Activated CD4-positive, alpha-beta T cell treated with anti-CD3 and anti-CD28 coated beads, Interleukin-10, Interleukin-2, amounts not matched to agents 100 ng/mL and 50 ng/mL, durations not matched to agents 16 hours and 8 hours (primary cell): ENCODE measurements around the gene PIGK.

Source experiments
- DNase-seq: peaks from one replicate; pipeline ENCODE4 v3.0.0-alpha.2; 2020

The PIGK gene

GRCh38 chr1:77089756-77090155, 129.5 kb downstream of the PIGK start:
- DNase-seq = no peak

GRCh38 chr1:77085109-77085508, 134.1 kb downstream of the PIGK start:
- no peak for DNase-seq

GRCh38 chr1:77084457-77084856, 134.8 kb downstream of the PIGK start:
- no peak for DNase-seq

- no peak for DNase-seq
Observed at GRCh38 chr1:77081834-77082233, 137.4 kb downstream of the PIGK start.

- DNase-seq = no peak
Observed at GRCh38 chr1:77076759-77077158, 142.5 kb downstream of the PIGK start.

- no peak for DNase-seq
Observed at GRCh38 chr1:77068013-77068412, 151.2 kb downstream of the PIGK start.

GRCh38 chr1:77065693-77066342, 153.4 kb downstream of the PIGK start:
- DNase-seq = no peak

- DNase-seq = no peak
Observed at GRCh38 chr1:77064246-77064645, 155.0 kb downstream of the PIGK start.

- DNase-seq = no peak
Observed at GRCh38 chr1:77063118-77063517, 156.1 kb downstream of the PIGK start.

- DNase-seq = no peak
Observed at GRCh38 chr1:77061162-77061561, 158.1 kb downstream of the PIGK start.

GRCh38 chr1:77060000-77060399, 159.2 kb downstream of the PIGK start:
- DNase-seq = no peak

GRCh38 chr1:77057994-77058585, 161.1 kb downstream of the PIGK start:
- DNase-seq = no peak

GRCh38 chr1:77056525-77056924, 162.7 kb downstream of the PIGK start:
- DNase-seq = no peak

- DNase-seq = no peak
Observed at GRCh38 chr1:77051425-77051824, 167.8 kb downstream of the PIGK start.

GRCh38 chr1:77048615-77049005, 170.6 kb downstream of the PIGK start:
- no peak for DNase-seq

GRCh38 chr1:77047978-77048614, 171.1 kb downstream of the PIGK start:
- no peak for DNase-seq

GRCh38 chr1:77047575-77047974, 171.7 kb downstream of the PIGK start:
- no peak for DNase-seq

- no peak for DNase-seq
Observed at GRCh38 chr1:77044133-77044849, 174.9 kb downstream of the PIGK start.

GRCh38 chr1:77040826-77041225, 178.4 kb downstream of the PIGK start:
- no peak for DNase-seq

- no peak for DNase-seq
Observed at GRCh38 chr1:77039739-77040138, 179.5 kb downstream of the PIGK start.

- no peak for DNase-seq
Observed at GRCh38 chr1:77039111-77039510, 180.1 kb downstream of the PIGK start.
